HepG2 (cell line): ENCODE measurements around the gene VSIG10L. TPM values are rescaled to one million over a fixed set of nuclear protein-coding genes. Genes with fewer than 3 reads are reported as not detected.

Experiments
- ATF7-NPFF ChIP-seq: sonication (generic); formaldehyde crosslinking; IDR thresholded peaks from 2 replicates; pipeline ENCODE4 v1.8.1; 2023; ENCODE audit warnings: mild to moderate bottlenecking, low read depth, missing genetic modification reagents, moderate library complexity
- FOXJ3 ChIP-seq: sonication (generic); formaldehyde crosslinking; IDR thresholded peaks from 2 replicates; pipeline ENCODE4 v1.4.0; 2020; ENCODE audit warnings: missing genetic modification reagents, mild to moderate bottlenecking, borderline replicate concordance
- FOXK2 ChIP-seq: fragments of 450-650 bp; IDR thresholded peaks from 2 replicates; pipeline ENCODE4 v1.6.1; 2016
- GABPA ChIP-seq, 2 experiments: IDR thresholded peaks; 2 replicates each; pipeline ENCODE4 v1.6.1; 2011 to 2016; ENCODE audit warnings: low read depth in 2 of 2, low read length in 1 of 2, missing biosample characterization in 1 of 2, missing genetic modification characterization in 1 of 2
- GMEB1 ChIP-seq: sonication (generic); formaldehyde crosslinking; IDR thresholded peaks from 2 replicates; pipeline ENCODE4 v1.5.1; 2020; ENCODE audit warnings: missing genetic modification reagents, mild to moderate bottlenecking, borderline replicate concordance
- HIC2 ChIP-seq: sonication (generic); formaldehyde crosslinking; IDR thresholded peaks from 2 replicates; pipeline ENCODE4 v1.9.0; 2022; ENCODE audit warnings: low read depth, missing genetic modification reagents
- HNRNPLL ChIP-seq: fragments of 200-400 bp; formaldehyde crosslinking; IDR thresholded peaks from 2 replicates; pipeline ENCODE4 v1.6.1; 2017; ENCODE audit warnings: mild to moderate bottlenecking, low read depth, low read length; ENCODE audit not compliant: poor library complexity, severe bottlenecking
- HOXD1 ChIP-seq: sonication (generic); formaldehyde crosslinking; IDR thresholded peaks from 2 replicates; pipeline ENCODE4 v1.5.0; 2020; ENCODE audit warnings: missing genetic modification reagents
- KDM1A ChIP-seq: IDR thresholded peaks from 2 replicates; pipeline ENCODE4 v1.6.1; 2016; ENCODE audit warnings: missing compliant biosample characterization
- MYPOP ChIP-seq: sonication (generic); formaldehyde crosslinking; IDR thresholded peaks from 2 replicates; pipeline ENCODE4 v1.8.1; 2023; ENCODE audit warnings: mild to moderate bottlenecking, moderate library complexity, missing genetic modification reagents
- SALL2 ChIP-seq: sonication (generic); formaldehyde crosslinking; IDR thresholded peaks from 2 replicates; pipeline ENCODE4 v1.8.1; 2023; ENCODE audit warnings: mild to moderate bottlenecking, missing genetic modification reagents, inconsistent platforms
- SP2 ChIP-seq: sonication (generic); formaldehyde crosslinking; IDR thresholded peaks from 2 replicates; pipeline ENCODE4 v1.5.1; 2020; ENCODE audit warnings: mild to moderate bottlenecking, missing genetic modification reagents
- ZNF318 ChIP-seq: sonication (generic); formaldehyde crosslinking; IDR thresholded peaks from 2 replicates; pipeline ENCODE4 v1.4.0; 2020; ENCODE audit warnings: mild to moderate bottlenecking, missing genetic modification reagents
- ZNF431 ChIP-seq: sonication (generic); formaldehyde crosslinking; IDR thresholded peaks from 2 replicates; pipeline ENCODE4 v1.9.0; 2022; ENCODE audit warnings: missing genetic modification reagents, low read depth, mild to moderate bottlenecking, borderline replicate concordance
- ZNF619 ChIP-seq: sonication (generic); formaldehyde crosslinking; IDR thresholded peaks from 2 replicates; pipeline ENCODE4 v1.4.0; 2020; ENCODE audit warnings: mild to moderate bottlenecking, missing genetic modification reagents
- polyA plus RNA-seq, 8 experiments: library from polyadenylated mRNA; depleted of rRNA in 3 of 8; stranded (reverse) in 7 of 8; unstranded in 1 of 8; fragments of >200 nt; fragmentation: Illumina TruSeq in 4 of 8; extraction: Trizol in 4 of 8; gene quantifications; 2 replicates each; pipeline versions ENCODE4 v1.2.1 to v1.2.3, GENCODE V29; 2011 to 2016; ENCODE audit warnings: low read depth in 4 of 8, missing spikeins in 1 of 8, mixed read lengths in 1 of 8; ENCODE audit not compliant: insufficient read depth in 1 of 8
- total RNA-seq, 5 experiments: library from RNA; depleted of rRNA; stranded (reverse); fragments of >200 nt; fragmentation: Illumina TruSeq; extraction: Trizol; gene quantifications; 2 replicates each; pipeline ENCODE4 v1.2.3, GENCODE V29; 2016; ENCODE audit warnings: low read depth in 1 of 5

The VSIG10L gene
- total and polyA plus RNA-seq, 2 of the 13 experiments (the other 11 are each of a cell fraction or from before 2014, with no cell fraction given): 2.7 to 8.5 TPM

GRCh38 chr19:51338563-51339312, 3.2 kb downstream of the VSIG10L start (continued):
- TF ChIP-seq GABPA (IDR thresholded peaks at IDR 0.05; ENCODE audit: low read depth, low read length) (no peak), GABPA (CRISPR knock-in tag; IDR thresholded peaks at IDR 0.05; ENCODE audit: low read depth) (no peak), MYPOP (0 out of 2 replicates have a peak, but pooled peaks have one; percentile 36), HOXD1 (CRISPR knock-in tag) (peak; percentile 54; the same call in 1 of the 2 replicates), SP2 (CRISPR knock-in tag) (0 out of 2 replicates have a peak, but pooled peaks have one; percentile 34), ZNF431 (CRISPR knock-in tag) (0 out of 2 replicates have a peak, but pooled peaks have one; percentile 34), SALL2 (CRISPR knock-in tag) (no peak), ATF7-NPFF (CRISPR knock-in tag) (no peak), KDM1A (CRISPR knock-in tag) (no peak), FOXK2 (no peak), HIC2 (CRISPR knock-in tag) (no peak), ZNF619 (CRISPR knock-in tag) (no peak), GMEB1 (CRISPR knock-in tag) (peak; percentile 14; the same call in 1 of the 2 replicates), FOXJ3 (CRISPR knock-in tag) (no peak), HNRNPLL (peak; percentile 42), ZNF318 (CRISPR knock-in tag) (no peak)
